Fibroblast of lung (primary cell): ENCODE data around the gene STKLD1. TPM values are rescaled to one million over a fixed set of nuclear protein-coding genes. Genes with fewer than 3 reads are reported as not detected.
"Not testable (repeated sequence)": the region's sequence is repeated elsewhere in the genome, so short reads cannot be mapped to it uniquely, and the experiment has no call there.

Experiments
- DNase-seq, 2 donors: peaks; one replicate each; pipeline versions ENCODE4 v3.0.0 to v3.0.0-alpha.2; 2010; ENCODE audit warnings: low read depth in 2 of 2
- H2AFZ ChIP-seq: 2 replicates; pipeline ENCODE4 v1.5.1; 2012; ENCODE audit warnings: low read length, control low read depth, inconsistent platforms
- H3K27ac ChIP-seq: 2 replicates; pipeline ENCODE4 v1.5.1; 2011; ENCODE audit warnings: low read length, control low read depth; ENCODE audit not compliant: insufficient read depth
- H3K27me3 ChIP-seq: 2 replicates; pipeline ENCODE4 v1.5.1; 2011; ENCODE audit warnings: mild to moderate bottlenecking, low read length; ENCODE audit not compliant: control insufficient read depth, insufficient read depth
- H3K36me3 ChIP-seq: 2 replicates; pipeline ENCODE4 v1.5.1; 2011; ENCODE audit warnings: low read length; ENCODE audit not compliant: control insufficient read depth, insufficient read depth
- H3K4me1 ChIP-seq: 2 replicates; pipeline ENCODE4 v1.5.1; 2011; ENCODE audit warnings: low read length; ENCODE audit not compliant: control insufficient read depth, insufficient read depth; ENCODE audit errors: extremely low read depth
- H3K4me2 ChIP-seq: 2 replicates; pipeline ENCODE4 v1.5.1; 2011; ENCODE audit warnings: low read length, control low read depth; ENCODE audit not compliant: insufficient read depth; ENCODE audit errors: extremely low read depth
- H3K4me3 ChIP-seq, 4 experiments: fragments of 200-600 bp in 1 of 4; sonication (generic) in 1 of 4; replicated peaks in 1 of 4; 2 replicates each; pipeline ENCODE4 v1.5.1; 2011 to 2016; ENCODE audit warnings: low read length in 4 of 4, low read depth in 3 of 4, mild to moderate bottlenecking in 3 of 4, control low read depth in 2 of 4, inconsistent platforms in 1 of 4, mixed read lengths in 1 of 4; ENCODE audit not compliant: insufficient read depth in 1 of 4; ENCODE audit errors: control extremely low read depth in 1 of 4
- H3K79me2 ChIP-seq: 2 replicates; pipeline ENCODE4 v1.5.1; 2012; ENCODE audit warnings: mild to moderate bottlenecking, low read length, inconsistent platforms; ENCODE audit not compliant: control insufficient read depth, insufficient read depth
- H3K9ac ChIP-seq: 2 replicates; pipeline ENCODE4 v1.5.1; 2011; ENCODE audit warnings: mild to moderate bottlenecking, low read length, control low read depth; ENCODE audit not compliant: insufficient read depth
- H3K9me3 ChIP-seq: 2 replicates; pipeline ENCODE4 v1.5.1; 2012; ENCODE audit warnings: low read depth, low read length; ENCODE audit not compliant: control insufficient read depth, insufficient read depth
- H4K20me1 ChIP-seq: 2 replicates; pipeline ENCODE4 v1.5.1; 2011; ENCODE audit warnings: low read length; ENCODE audit not compliant: control insufficient read depth, insufficient read depth; ENCODE audit errors: extremely low read depth
- EZH2 ChIP-seq: IDR thresholded peaks from 2 replicates; pipeline ENCODE4 v1.5.1; 2012; ENCODE audit warnings: low read length, control low read depth, mild to moderate bottlenecking; ENCODE audit errors: missing control alignments
- polyA plus RNA-seq, 2 donors: library from polyadenylated mRNA; depleted of rRNA in 1 of 2; stranded (reverse) in 1 of 2; unstranded in 1 of 2; fragments of >200 nt; gene quantifications; 2 replicates each; pipeline ENCODE4 v1.2.1, GENCODE V29; 2011 to 2012; ENCODE audit warnings: missing spikeins in 1 of 2
- total RNA-seq: library from RNA; depleted of rRNA; stranded (reverse); fragments of >200 nt; gene quantifications from 2 replicates; pipeline ENCODE4 v1.2.1, GENCODE V29; 2014
- TF ChIP-seq, protein P1 (sequence below), 2 donors: IDR thresholded peaks in 1 of 2; conservative IDR thresholded peaks in 1 of 2; 1 replicate in 1 of 2; 2 replicates in 1 of 2; pipeline ENCODE4 v1.5.1; 2011 to 2012; ENCODE audit warnings: low read length in 2 of 2, control low read depth in 1 of 2, inconsistent platforms in 1 of 2, low read depth in 1 of 2, mild to moderate bottlenecking in 1 of 2

Gene STKLD1
- total and polyA plus RNA-seq, 2 donors (not counting 1 experiment from before 2014, with no cell fraction given): 0.79 to 0.99 TPM

DNA sequence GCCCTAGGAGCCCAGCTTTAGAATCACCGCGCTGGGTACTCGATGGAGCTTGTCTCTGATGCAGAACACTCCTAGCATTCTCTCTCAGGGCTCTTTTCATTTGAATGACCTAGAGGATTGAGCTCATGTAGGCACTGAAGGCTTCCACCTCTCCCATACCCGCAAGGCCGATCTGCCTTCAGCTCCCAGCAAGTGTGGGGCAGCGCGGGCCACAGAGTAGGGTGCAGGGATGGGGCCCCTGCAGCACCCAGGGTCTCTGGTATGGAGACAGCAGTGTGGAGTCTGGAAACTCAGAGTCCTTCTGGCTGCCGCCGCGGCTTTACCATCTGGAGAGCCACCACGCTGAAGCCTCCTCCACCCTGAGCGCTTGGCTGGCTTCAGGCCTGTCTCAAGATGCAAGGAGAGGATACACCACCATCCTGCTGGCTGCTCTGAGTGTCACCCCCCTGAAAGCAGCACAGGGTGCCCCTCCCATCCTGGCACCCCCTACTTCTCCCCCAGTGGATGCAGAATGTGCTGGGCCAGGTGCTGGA is 12.9 kb downstream of the STKLD1 start:
- TF ChIP-seq, protein P1, sequence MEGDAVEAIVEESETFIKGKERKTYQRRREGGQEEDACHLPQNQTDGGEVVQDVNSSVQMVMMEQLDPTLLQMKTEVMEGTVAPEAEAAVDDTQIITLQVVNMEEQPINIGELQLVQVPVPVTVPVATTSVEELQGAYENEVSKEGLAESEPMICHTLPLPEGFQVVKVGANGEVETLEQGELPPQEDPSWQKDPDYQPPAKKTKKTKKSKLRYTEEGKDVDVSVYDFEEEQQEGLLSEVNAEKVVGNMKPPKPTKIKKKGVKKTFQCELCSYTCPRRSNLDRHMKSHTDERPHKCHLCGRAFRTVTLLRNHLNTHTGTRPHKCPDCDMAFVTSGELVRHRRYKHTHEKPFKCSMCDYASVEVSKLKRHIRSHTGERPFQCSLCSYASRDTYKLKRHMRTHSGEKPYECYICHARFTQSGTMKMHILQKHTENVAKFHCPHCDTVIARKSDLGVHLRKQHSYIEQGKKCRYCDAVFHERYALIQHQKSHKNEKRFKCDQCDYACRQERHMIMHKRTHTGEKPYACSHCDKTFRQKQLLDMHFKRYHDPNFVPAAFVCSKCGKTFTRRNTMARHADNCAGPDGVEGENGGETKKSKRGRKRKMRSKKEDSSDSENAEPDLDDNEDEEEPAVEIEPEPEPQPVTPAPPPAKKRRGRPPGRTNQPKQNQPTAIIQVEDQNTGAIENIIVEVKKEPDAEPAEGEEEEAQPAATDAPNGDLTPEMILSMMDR (conservative IDR thresholded peaks at IDR 0.05 in 1 of 2, IDR thresholded peaks at IDR 0.05 in 1 of 2; ENCODE audit: low read depth in 1 of 2, low read length in 2 of 2): no peak
- no peak for TF ChIP-seq EZH2
- H4K20me1 ChIP-seq: no peaks in the 10 kb centered on the region
- no peaks in the 10 kb centered on the region for H3K79me2 ChIP-seq
- H2AFZ ChIP-seq: no peak overlapping the region
- H3K9me3 ChIP-seq: no peaks in the 10 kb centered on the region
- H3K27me3 ChIP-seq: peaks cover 4% of the 10 kb centered on the region
- DNase-seq: no peak
- no peaks in the 10 kb centered on the region for H3K4me1 ChIP-seq
- no peak overlapping the region for H3K27ac ChIP-seq
- H3K4me2 ChIP-seq: no peak overlapping the region
- H3K9ac ChIP-seq: no peak overlapping the region
- H3K4me3 ChIP-seq: no peak overlapping the region
- H3K36me3 ChIP-seq: no peaks in the 10 kb centered on the region

DNA sequence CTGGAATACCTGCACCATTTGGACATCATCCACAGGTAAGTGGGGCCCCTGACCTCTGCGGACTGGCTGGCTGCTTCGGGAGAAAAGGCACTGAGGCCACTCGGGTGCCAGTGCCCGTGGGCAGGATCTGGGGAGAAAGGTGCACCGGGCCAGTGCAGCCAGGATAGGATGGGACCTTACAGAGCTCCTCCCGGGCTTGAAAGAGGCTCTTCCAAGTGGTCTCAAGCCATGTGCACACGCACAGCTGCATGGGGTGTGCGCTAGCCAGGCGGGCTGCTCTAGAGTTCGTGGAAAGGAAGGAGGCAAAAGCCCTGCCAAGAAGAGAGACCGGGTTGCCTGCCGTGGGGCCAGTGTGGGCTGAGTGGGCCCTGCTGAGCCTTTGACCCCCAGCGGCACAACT is 13.4 kb downstream of the STKLD1 start:
- Histone ChIP-seq H3K4me3 (no peak overlapping the region), H3K4me2 (no peak overlapping the region), H3K27me3 (peaks cover 4% of the 10 kb centered on the region), H3K9ac (no peak overlapping the region), H2AFZ (no peak overlapping the region), H3K27ac (no peak overlapping the region), H3K36me3 (no peaks in the 10 kb centered on the region), H3K79me2 (no peaks in the 10 kb centered on the region), H3K4me1 (no peaks in the 10 kb centered on the region), H4K20me1 (no peaks in the 10 kb centered on the region), H3K9me3 (no peaks in the 10 kb centered on the region)
- DNase-seq: no peak
- TF ChIP-seq, protein P1 (conservative IDR thresholded peaks at IDR 0.05 in 1 of 2, IDR thresholded peaks at IDR 0.05 in 1 of 2; ENCODE audit: low read depth in 1 of 2, low read length in 2 of 2): no peak
- TF ChIP-seq EZH2: no peak

DNA sequence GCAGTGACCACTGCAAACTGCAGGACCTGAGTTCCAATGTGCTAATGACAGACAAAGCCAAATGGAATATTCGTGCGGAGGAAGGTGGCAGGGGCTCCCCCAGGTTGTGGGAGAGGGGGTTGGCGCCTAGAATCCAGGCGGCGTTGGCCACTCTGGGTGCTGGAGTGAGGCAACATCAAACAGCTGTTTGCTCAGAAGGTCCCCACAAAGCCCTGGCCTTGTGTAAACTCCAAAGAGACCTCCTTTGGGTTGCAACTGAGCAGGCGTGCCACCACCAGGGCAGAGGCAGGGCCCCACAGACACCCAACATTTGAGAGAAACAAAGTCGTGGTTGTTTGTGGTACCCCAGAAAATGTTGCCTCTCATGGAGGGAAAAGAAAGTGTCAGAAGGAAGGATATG is 14.5 kb downstream of the STKLD1 start:
- H3K9ac ChIP-seq: no peak overlapping the region
- no peaks in the 10 kb centered on the region for H3K9me3 ChIP-seq
- no peak overlapping the region for H3K4me2 ChIP-seq
- TF ChIP-seq, protein P1 (conservative IDR thresholded peaks at IDR 0.05 in 1 of 2, IDR thresholded peaks at IDR 0.05 in 1 of 2; ENCODE audit: low read depth in 1 of 2, low read length in 2 of 2): no peak
- no peak for TF ChIP-seq EZH2
- no peaks in the 10 kb centered on the region for H3K4me1 ChIP-seq
- H3K27ac ChIP-seq: no peak overlapping the region
- no peak overlapping the region for H3K4me3 ChIP-seq
- DNase-seq: no peak
- no peaks in the 10 kb centered on the region for H4K20me1 ChIP-seq
- H3K79me2 ChIP-seq: no peaks in the 10 kb centered on the region
- H2AFZ ChIP-seq: no peak overlapping the region
- no peaks in the 10 kb centered on the region for H3K36me3 ChIP-seq
- H3K27me3 ChIP-seq: peaks cover 6% of the 10 kb centered on the region

DNA sequence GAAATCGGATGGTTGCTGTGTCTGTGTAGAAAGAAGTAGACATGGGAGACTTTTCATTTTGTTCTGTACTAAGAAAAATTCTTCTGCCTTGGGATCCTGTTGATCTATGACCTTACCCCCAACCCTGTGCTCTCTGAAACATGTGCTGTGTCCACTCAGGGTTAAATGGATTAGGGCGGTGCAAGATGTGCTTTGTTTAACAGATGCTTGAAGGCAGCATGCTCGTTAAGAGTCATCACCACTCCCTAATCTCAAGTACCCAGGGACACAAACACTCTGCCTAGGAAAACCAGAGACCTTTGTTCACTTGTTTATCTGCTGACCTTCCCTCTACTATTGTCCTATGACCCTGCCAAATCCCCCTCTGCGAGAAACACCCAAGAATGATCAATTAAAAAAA is 15.3 kb downstream of the STKLD1 start:
- not testable (repeated sequence) for DNase-seq, H3K79me2 ChIP-seq, H3K4me3 ChIP-seq, H3K9me3 ChIP-seq, H3K4me2 ChIP-seq, H3K27ac ChIP-seq, H3K4me1 ChIP-seq, H4K20me1 ChIP-seq, H3K27me3 ChIP-seq, H2AFZ ChIP-seq, H3K9ac ChIP-seq, H3K36me3 ChIP-seq

DNA sequence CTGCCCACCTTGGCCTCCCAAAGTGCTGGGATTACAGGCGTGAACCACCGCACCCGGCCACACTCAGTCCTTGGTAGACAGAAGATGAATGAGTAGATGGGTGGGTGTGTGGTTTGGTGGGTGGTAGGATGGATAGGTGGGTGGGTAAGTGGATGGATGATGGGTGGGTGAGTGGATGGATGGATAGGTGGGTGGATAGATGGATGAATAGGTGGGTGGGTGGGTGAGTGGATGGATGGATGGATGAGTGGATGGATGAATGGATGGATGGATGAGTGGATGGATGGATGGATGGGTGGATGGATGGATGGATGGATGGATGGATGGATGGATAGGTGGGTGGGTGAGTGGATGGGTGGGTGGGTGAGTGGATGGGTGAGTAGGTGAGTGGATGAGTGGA is 16.1 kb downstream of the STKLD1 start:
- H3K79me2 ChIP-seq, H3K27ac ChIP-seq, H2AFZ ChIP-seq, H3K9me3 ChIP-seq, H4K20me1 ChIP-seq, H3K9ac ChIP-seq, DNase-seq, H3K27me3 ChIP-seq, H3K36me3 ChIP-seq, H3K4me3 ChIP-seq, H3K4me2 ChIP-seq, H3K4me1 ChIP-seq: not testable (repeated sequence)
